ENCODE measurements around the gene NEU4.
"Not testable (repeated sequence)": the region's sequence is repeated elsewhere in the genome, so short reads cannot be mapped to it uniquely, and the experiment has no call there.

NEU4 gene

GRCh38 chr2:241774419-241775222, 34.4 kb upstream of the NEU4 start:
- FAIRE-seq (no peak), DNase-seq (ENCODE audit: extremely low spot score, insufficient read length, low read depth) (no peak)

- no peak for DNase-seq (ENCODE audit: extremely low spot score, insufficient read length, low read depth)
- no peak for FAIRE-seq
Measured at GRCh38 chr2:241775223-241776177, 33.5 kb upstream of the NEU4 start.

- DNase-seq (ENCODE audit: extremely low spot score, insufficient read length, low read depth) = no peak
- FAIRE-seq = no peak
Measured at GRCh38 chr2:241776336-241777169, 32.4 kb upstream of the NEU4 start, which contains the start of gene GAL3ST2. Gene GAL3ST2, plus strand, starts transcription at chr2:241776822. Its CDS starts 134 bp downstream, at chr2:241776956.

GRCh38 chr2:241777170-241777685, 31.8 kb upstream of the NEU4 start:
- DNase-seq (ENCODE audit: extremely low spot score, insufficient read length, low read depth) = no peak
- no peak for FAIRE-seq

GRCh38 chr2:241777686-241778627, 31.0 kb upstream of the NEU4 start:
- DNase-seq (ENCODE audit: extremely low spot score, insufficient read length, low read depth) (no peak), FAIRE-seq (no peak)

GRCh38 chr2:241780939-241781569, 27.9 kb upstream of the NEU4 start:
- FAIRE-seq (no peak), DNase-seq (ENCODE audit: extremely low spot score, insufficient read length, low read depth) (no peak)

- FAIRE-seq; DNase-seq (ENCODE audit: extremely low spot score, insufficient read length, low read depth): not testable (repeated sequence)
Measured at GRCh38 chr2:241782053-241782452, 26.9 kb upstream of the NEU4 start.

- FAIRE-seq (peak; percentile 67), DNase-seq (ENCODE audit: extremely low spot score, insufficient read length, low read depth) (no peak)
Measured at GRCh38 chr2:241788135-241788534, 20.9 kb upstream of the NEU4 start.

GRCh38 chr2:241788572-241788971, 20.4 kb upstream of the NEU4 start:
- FAIRE-seq (peak; percentile 92), DNase-seq (ENCODE audit: extremely low spot score, insufficient read length, low read depth) (no peak)

GRCh38 chr2:241791385-241791784, 17.6 kb upstream of the NEU4 start:
- not testable (repeated sequence) for FAIRE-seq; DNase-seq (ENCODE audit: extremely low spot score, insufficient read length, low read depth)

GRCh38 chr2:241793385-241793784, 15.6 kb upstream of the NEU4 start:
- FAIRE-seq = no peak
- no peak for DNase-seq (ENCODE audit: extremely low spot score, insufficient read length, low read depth)

GRCh38 chr2:241794250-241794823, 14.7 kb upstream of the NEU4 start:
- DNase-seq (ENCODE audit: extremely low spot score, insufficient read length, low read depth) = no peak
- FAIRE-seq = no peak

GRCh38 chr2:241795021-241795999, 13.7 kb upstream of the NEU4 start:
- no peak for FAIRE-seq
- no peak for DNase-seq (ENCODE audit: extremely low spot score, insufficient read length, low read depth)

GRCh38 chr2:241796209-241796608, 12.8 kb upstream of the NEU4 start:
- FAIRE-seq = no peak
- DNase-seq (ENCODE audit: extremely low spot score, insufficient read length, low read depth) = no peak

- DNase-seq (ENCODE audit: extremely low spot score, insufficient read length, low read depth) = no peak
- no peak for FAIRE-seq
Measured at GRCh38 chr2:241796610-241797138, 12.3 kb upstream of the NEU4 start.

- DNase-seq (ENCODE audit: extremely low spot score, insufficient read length, low read depth) (no peak), FAIRE-seq (no peak)
Measured at GRCh38 chr2:241797441-241798080, 11.4 kb upstream of the NEU4 start.

Measured in GM18507 (cell line).